ENCODE measurements around the gene NYAP2. TPM values are rescaled to one million over a fixed set of nuclear protein-coding genes. Genes with fewer than 3 reads are reported as not detected.

Gene NYAP2
- total RNA-seq, 4 donors from 2014 or later = 0.14 TPM; not detected in 3

- no peak for TF ChIP-seq CTCF (IDR thresholded peaks at IDR 0.05)
- no peak for TF ChIP-seq POLR2A (IDR thresholded peaks at IDR 0.05)
- Histone ChIP-seq H3K27ac (no peak overlapping the region), H3K4me1 (no peaks in the 10 kb centered on the region), H3K9me3 (no peaks in the 10 kb centered on the region), H3K27me3 (no peaks in the 10 kb centered on the region), H3K4me3 (no peak overlapping the region), H3K36me3 (no peaks in the 10 kb centered on the region)
- intact Hi-C loops (cut with DNase I; ENCODE audit: low total_unique reads) = no loop called here
- DNase-seq = no peak
Observed at GRCh38 chr2:225422145-225422544, 22.6 kb downstream of the NYAP2 start.

- H3K9me3 ChIP-seq = no peaks in the 10 kb centered on the region
- intact Hi-C loops (cut with DNase I; ENCODE audit: low total_unique reads) = no loop called here
- H3K4me1 ChIP-seq = no peaks in the 10 kb centered on the region
- no peak overlapping the region for H3K27ac ChIP-seq
- no peaks in the 10 kb centered on the region for H3K27me3 ChIP-seq
- TF ChIP-seq POLR2A (IDR thresholded peaks at IDR 0.05) = no peak
- TF ChIP-seq CTCF (IDR thresholded peaks at IDR 0.05) = no peak
- no peak overlapping the region for H3K4me3 ChIP-seq
- DNase-seq = no peak
- H3K36me3 ChIP-seq = no peaks in the 10 kb centered on the region
Observed at GRCh38 chr2:225425284-225425683, 25.8 kb downstream of the NYAP2 start.

- TF ChIP-seq POLR2A (IDR thresholded peaks at IDR 0.05) (no peak), CTCF (IDR thresholded peaks at IDR 0.05) (no peak)
- no peak overlapping the region for H3K4me3 ChIP-seq
- no peaks in the 10 kb centered on the region for H3K9me3 ChIP-seq
- DNase-seq = no peak
- no peak overlapping the region for H3K27ac ChIP-seq
- no peaks in the 10 kb centered on the region for H3K36me3 ChIP-seq
- H3K27me3 ChIP-seq = no peaks in the 10 kb centered on the region
- intact Hi-C loops (cut with DNase I; ENCODE audit: low total_unique reads) = no loop called here
- H3K4me1 ChIP-seq = no peaks in the 10 kb centered on the region
Observed at GRCh38 chr2:225428360-225428759, 28.9 kb downstream of the NYAP2 start.

GRCh38 chr2:225429717-225430116, 30.2 kb downstream of the NYAP2 start:
- H3K4me1 ChIP-seq = no peaks in the 10 kb centered on the region
- intact Hi-C loops (cut with DNase I; ENCODE audit: low total_unique reads) = no loop called here
- no peak for DNase-seq

More at GRCh38 chr2:225429717-225430116, 30.2 kb downstream of the NYAP2 start:
- Histone ChIP-seq H3K36me3 (no peaks in the 10 kb centered on the region), H3K27me3 (no peaks in the 10 kb centered on the region), H3K4me3 (no peak overlapping the region), H3K9me3 (no peaks in the 10 kb centered on the region), H3K27ac (no peak overlapping the region)
- TF ChIP-seq CTCF (IDR thresholded peaks at IDR 0.05) (no peak), POLR2A (IDR thresholded peaks at IDR 0.05) (no peak)

Data from uterus (tissue), 4 donors.